GM13976 (cell line): ENCODE data around the gene FAM32A.

Source experiments
- DNase-seq: peaks from one replicate; pipeline ENCODE4 v3.0.0; 2012; ENCODE audit warnings: low spot score
- CTCF ChIP-seq: IDR thresholded peaks from 2 replicates; pipeline ENCODE4 v1.5.1; 2012; ENCODE audit warnings: borderline replicate concordance, mild to moderate bottlenecking; ENCODE audit not compliant: insufficient read depth; ENCODE audit errors: extremely low read depth, missing control alignments, control extremely low read depth
- in situ Hi-C: fragments of 300-500 bp; cut with MboI; formaldehyde crosslinking; loops from one replicate; pipeline ENCODE4 v1.12.0; 2022; ENCODE audit warnings: low sequenced_read_pairs, mixed read lengths, inconsistent platforms; ENCODE audit not compliant: unreplicated experiment

The FAM32A gene

GRCh38 chr19:16208064-16208759 lies 23.0 kb downstream of the FAM32A start:
- no peak for TF ChIP-seq CTCF
- no peak for DNase-seq
- in situ Hi-C loops, result no loop called here

- DNase-seq, result no peak
- in situ Hi-C loops, result no loop called here
- no peak for TF ChIP-seq CTCF
Measured at GRCh38 chr19:16208847-16209665, 23.8 kb downstream of the FAM32A start.

- TF ChIP-seq CTCF, result no peak
- no peak for DNase-seq
- in situ Hi-C loops, result no loop called here
Measured at GRCh38 chr19:16210168-16210567, 25.0 kb downstream of the FAM32A start.

GRCh38 chr19:16213076-16213475 lies 27.9 kb downstream of the FAM32A start:
- DNase-seq, result no peak
- no peak for TF ChIP-seq CTCF
- in situ Hi-C loops, result no loop called here

GRCh38 chr19:16216744-16217670 lies 31.8 kb downstream of the FAM32A start:
- DNase-seq, result no peak
- TF ChIP-seq CTCF, result no peak
- in situ Hi-C loops, result no loop called here
